T-helper 22 cell (primary cell): Measurements from ENCODE around the gene CSGALNACT2.

Experiments used
- DNase-seq: peaks from one replicate; pipeline ENCODE4 v3.0.0-alpha.2; 2020; ENCODE audit warnings: low read depth

CSGALNACT2 gene

DNA sequence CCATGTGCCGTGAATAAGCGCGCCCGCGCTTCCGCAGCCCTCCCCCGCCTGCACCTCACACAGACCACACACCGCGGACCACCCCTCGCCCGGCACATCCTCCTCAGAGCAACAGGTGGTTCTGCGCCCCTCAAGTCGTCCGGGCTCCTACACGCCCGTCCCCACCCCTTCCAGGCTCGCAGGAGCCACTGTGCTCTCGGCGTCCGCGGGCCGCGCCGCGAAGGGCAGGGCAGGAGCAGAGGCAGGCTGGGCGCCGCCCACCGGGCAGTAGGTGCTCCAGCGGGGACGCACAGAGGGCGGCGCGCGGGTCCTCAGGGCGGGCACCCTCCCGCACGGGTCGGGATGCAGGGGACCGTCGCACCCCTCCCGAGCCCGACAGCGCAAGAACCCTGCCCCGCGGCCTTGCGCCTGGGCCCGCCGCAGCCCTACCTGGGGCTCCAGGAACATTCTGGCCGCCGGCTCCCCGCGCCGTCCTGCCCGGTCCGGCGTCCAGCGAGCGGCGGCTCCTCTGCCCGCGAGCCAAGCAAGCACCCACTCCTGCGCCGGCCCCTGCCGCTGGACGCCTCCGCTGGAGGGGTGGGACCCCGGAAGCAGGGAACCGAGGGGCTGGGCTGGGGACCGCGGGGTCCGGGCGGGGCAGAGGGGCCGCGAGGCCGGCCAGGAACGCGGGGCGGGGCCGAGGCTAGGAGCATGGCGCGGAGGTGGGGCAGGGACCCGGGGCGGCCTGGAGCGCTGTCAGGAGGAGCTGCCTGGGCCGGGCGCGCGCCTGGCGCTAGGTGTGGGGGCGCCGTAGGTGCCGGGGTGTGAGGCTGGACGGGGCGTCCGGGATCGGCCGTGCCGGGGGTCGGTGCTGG, 91.2 kb downstream of the CSGALNACT2 start:
- peak; percentile 18 for DNase-seq

GRCh38 chr10:43230101-43230908, 92.1 kb downstream of the CSGALNACT2 start:
- no peak for DNase-seq

- no peak for DNase-seq
These were observed 92.8 kb downstream of the CSGALNACT2 start for GRCh38 chr10:43230909-43231522.

- no peak for DNase-seq
These were observed 93.4 kb downstream of the CSGALNACT2 start for GRCh38 chr10:43231523-43232078.

GRCh38 chr10:43233601-43234430, 95.6 kb downstream of the CSGALNACT2 start:
- DNase-seq, result no peak

- DNase-seq, result no peak
These were observed 96.3 kb downstream of the CSGALNACT2 start for GRCh38 chr10:43234471-43235041.
